H9 (cell line): ENCODE measurements around the gene ING5. TPM values are rescaled to one million over a fixed set of nuclear protein-coding genes. Genes with fewer than 3 reads are reported as not detected.

ENCODE experiments used
- DNase-seq: peaks from one replicate; pipeline ENCODE4 v3.0.0-alpha.2; 2017
- H2AFZ ChIP-seq: one replicate; pipeline ENCODE4 v1.6.1; 2013; ENCODE audit warnings: mild to moderate bottlenecking, low read length, control low read depth, moderate library complexity
- H2AK5ac ChIP-seq: 2 replicates; pipeline ENCODE4 v1.6.1; 2013; ENCODE audit warnings: low read length, control low read depth, mixed read lengths; ENCODE audit not compliant: insufficient read length
- H2BK120ac ChIP-seq: one replicate; pipeline ENCODE4 v1.6.1; 2013; ENCODE audit warnings: low read depth, mild to moderate bottlenecking, low read length, control low read depth, inconsistent platforms; ENCODE audit not compliant: poor library complexity, severe bottlenecking
- H2BK12ac ChIP-seq: 2 replicates; pipeline ENCODE4 v1.6.1; 2013; ENCODE audit warnings: low read length, control low read depth, mixed read lengths, low read depth; ENCODE audit not compliant: insufficient read length
- H2BK15ac ChIP-seq: 2 replicates; pipeline ENCODE4 v1.6.1; 2013; ENCODE audit warnings: low read depth, low read length, control low read depth
- H2BK20ac ChIP-seq: one replicate; pipeline ENCODE4 v1.6.1; 2013; ENCODE audit warnings: low read depth, mild to moderate bottlenecking, low read length, control low read depth, inconsistent platforms; ENCODE audit not compliant: poor library complexity, severe bottlenecking
- H2BK5ac ChIP-seq: 2 replicates; pipeline ENCODE4 v1.6.1; 2013; ENCODE audit warnings: low read length, control low read depth, mixed read lengths; ENCODE audit not compliant: insufficient read length
- H3K14ac ChIP-seq: 2 replicates; pipeline ENCODE4 v1.6.1; 2013; ENCODE audit warnings: low read length, control low read depth; ENCODE audit not compliant: insufficient read depth
- H3K18ac ChIP-seq: 2 replicates; pipeline ENCODE4 v1.6.1; 2013; ENCODE audit warnings: low read depth, mild to moderate bottlenecking, mixed read lengths, low read length, control low read depth; ENCODE audit not compliant: insufficient read length
- H3K23ac ChIP-seq: 2 replicates; pipeline ENCODE4 v1.6.1; 2013; ENCODE audit warnings: low read length, control low read depth, mixed read lengths, low read depth; ENCODE audit not compliant: insufficient read length
- H3K23me2 ChIP-seq: 2 replicates; pipeline ENCODE4 v1.6.1; 2013; ENCODE audit warnings: low read depth, mild to moderate bottlenecking, mixed read lengths, low read length, control low read depth; ENCODE audit not compliant: insufficient read length, poor library complexity, severe bottlenecking
- H3K27ac ChIP-seq: 2 replicates; pipeline ENCODE4 v1.5.1; 2013; ENCODE audit warnings: low read length, control low read depth, mixed read lengths, low read depth; ENCODE audit not compliant: insufficient read length
- H3K27me3 ChIP-seq: 2 replicates; pipeline ENCODE4 v1.6.1; 2013; ENCODE audit warnings: low read length, control low read depth, inconsistent platforms; ENCODE audit not compliant: insufficient read depth
- H3K4ac ChIP-seq: 2 replicates; pipeline ENCODE4 v1.6.1; 2013; ENCODE audit warnings: low read depth, mild to moderate bottlenecking, control low read depth, inconsistent platforms, low read length, moderate library complexity
- H3K4me1 ChIP-seq: 2 replicates; pipeline ENCODE4 v1.6.1; 2013; ENCODE audit warnings: low read length, control low read depth, inconsistent platforms; ENCODE audit not compliant: insufficient read depth
- H3K4me2 ChIP-seq: 2 replicates; pipeline ENCODE4 v1.6.1; 2013; ENCODE audit warnings: low read length, control low read depth, mixed read lengths; ENCODE audit not compliant: insufficient read length, insufficient read depth
- H3K56ac ChIP-seq: 2 replicates; pipeline ENCODE4 v1.6.1; 2013; ENCODE audit warnings: low read depth, mild to moderate bottlenecking, mixed read lengths, low read length, control low read depth; ENCODE audit not compliant: insufficient read length
- H3K79me1 ChIP-seq: 2 replicates; pipeline ENCODE4 v1.6.1; 2013; ENCODE audit warnings: low read depth, mild to moderate bottlenecking, moderate library complexity, low read length, control low read depth, inconsistent platforms; ENCODE audit not compliant: insufficient read depth, poor library complexity, severe bottlenecking
- H3K79me2 ChIP-seq: 2 replicates; pipeline ENCODE4 v1.6.1; 2013; ENCODE audit warnings: low read length, control low read depth, inconsistent platforms; ENCODE audit not compliant: insufficient read depth
- H3K9ac ChIP-seq: 2 replicates; pipeline ENCODE4 v1.6.1; 2013; ENCODE audit warnings: low read length, control low read depth, mixed read lengths; ENCODE audit not compliant: insufficient read length; ENCODE audit errors: extremely low read depth
- H3K9me3 ChIP-seq: one replicate; pipeline ENCODE4 v1.6.1; 2013; ENCODE audit warnings: low read depth, low read length, inconsistent platforms; ENCODE audit not compliant: control insufficient read depth
- H3T11ph ChIP-seq: one replicate; pipeline ENCODE4 v1.6.1; 2013; ENCODE audit warnings: mild to moderate bottlenecking, low read length, control low read depth, inconsistent platforms
- H4K20me1 ChIP-seq: one replicate; pipeline ENCODE4 v1.6.1; 2013; ENCODE audit not compliant: control insufficient read depth, insufficient read length, insufficient read depth
- H4K5ac ChIP-seq: 2 replicates; pipeline ENCODE4 v1.6.1; 2013; ENCODE audit warnings: low read depth, mild to moderate bottlenecking, mixed read lengths, low read length, control low read depth; ENCODE audit not compliant: insufficient read length
- H4K8ac ChIP-seq: replicated peaks from 2 replicates; pipeline ENCODE4 v1.6.1; 2013; ENCODE audit warnings: low read length, control low read depth, mixed read lengths, low read depth; ENCODE audit not compliant: insufficient read length
- H4K91ac ChIP-seq: 2 replicates; pipeline ENCODE4 v1.6.1; 2013; ENCODE audit warnings: low read depth, mild to moderate bottlenecking, moderate library complexity, mixed read lengths, low read length, control low read depth; ENCODE audit not compliant: insufficient read length
- H3K27ac Mint-ChIP-seq, 3 experiments: 2 replicates in 2 of 3; 3 replicates in 1 of 3; pipeline ENCODE4 v1.8.0; 2020 to 2021; ENCODE audit warnings: mixed read lengths in 3 of 3, mild to moderate bottlenecking in 1 of 3, moderate library complexity in 1 of 3
- H3K27me3 Mint-ChIP-seq: 2 replicates; pipeline ENCODE4 v1.8.0; 2021; ENCODE audit warnings: low read depth, mild to moderate bottlenecking, moderate library complexity, mixed read lengths
- H3K36me3 Mint-ChIP-seq, 3 experiments: 2 replicates in 2 of 3; 3 replicates in 1 of 3; pipeline ENCODE4 v1.8.0; 2020 to 2021; ENCODE audit warnings: low read depth in 3 of 3, mixed read lengths in 3 of 3; ENCODE audit not compliant: insufficient read depth in 1 of 3
- H3K4me1 Mint-ChIP-seq, 2 experiments: 2 replicates each; pipeline ENCODE4 v1.8.0; 2020; ENCODE audit warnings: mixed read lengths in 2 of 2
- H3K4me3 Mint-ChIP-seq, 2 experiments: 2 replicates in 1 of 2; 3 replicates in 1 of 2; pipeline ENCODE4 v1.8.0; 2020 to 2021; ENCODE audit warnings: mild to moderate bottlenecking in 2 of 2, mixed read lengths in 2 of 2, moderate library complexity in 1 of 2
- H3K9me3 Mint-ChIP-seq, 2 experiments: 2 replicates in 1 of 2; 3 replicates in 1 of 2; pipeline ENCODE4 v1.8.0; 2020; ENCODE audit warnings: mild to moderate bottlenecking in 2 of 2, mixed read lengths in 2 of 2, moderate library complexity in 1 of 2
- WGBS: extraction: QIAGEN DNeasy Blood & Tissue Kit; methylation state at CpG from one replicate; pipeline ENCODE4 v1.1.7; 2013; ENCODE audit warnings: missing lambda C conversion rate, low lambda C conversion rate, mixed read lengths; ENCODE audit not compliant: insufficient read length; ENCODE audit errors: extremely low coverage; 5-methylcytosine and 5-hydroxymethylcytosine counted together
- total RNA-seq: library from RNA; stranded (reverse); gene quantifications from 2 replicates; pipeline ENCODE4 v1.2.1, GENCODE V29; 2021
- TF ChIP-seq, protein P1 (sequence below): fragments of 200-600 bp; sonication (generic); conservative IDR thresholded peaks from 3 replicates; pipeline ENCODE4 v1.8.0; 2021; ENCODE audit warnings: antibody characterized with exemption, mild to moderate bottlenecking

The ING5 gene
- total RNA-seq, 1 experiment from 2014 or later: 66.0 TPM

DNA sequence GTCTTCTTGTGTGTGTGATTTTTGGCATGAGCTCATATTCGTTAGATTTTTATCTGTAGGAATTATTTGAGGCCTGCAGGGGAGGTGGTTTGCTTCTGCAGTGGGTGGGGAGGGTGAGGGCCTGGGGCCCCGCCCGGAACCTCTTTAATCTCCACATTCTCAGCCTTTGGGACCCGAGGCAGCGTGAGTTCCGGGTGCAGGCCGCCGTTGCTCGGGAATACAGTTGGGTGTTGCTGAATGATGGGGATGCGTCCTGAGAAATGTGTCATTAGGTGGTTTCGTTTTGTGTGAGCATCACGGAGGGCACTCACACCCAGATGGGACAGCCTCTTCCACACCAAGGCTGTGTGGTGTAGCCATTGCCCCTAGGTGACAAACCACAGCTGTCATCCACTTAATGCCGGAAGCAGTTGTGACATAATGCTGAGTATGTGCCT is 61.1 kb downstream of the ING5 start:
- no peak overlapping the region for H3K27ac ChIP-seq
- no peak overlapping the region for H2BK12ac ChIP-seq
- H4K91ac ChIP-seq: no peak overlapping the region
- no peak overlapping the region for H3T11ph ChIP-seq
- no peak overlapping the region for H2BK15ac ChIP-seq
- no CpG with 5 or more reads among the region's 13 CpGs for WGBS
- peak; percentile 14 for DNase-seq
- H2BK120ac ChIP-seq: no peak overlapping the region
- no peaks in the 10 kb centered on the region; the same call in 1 of the 2 replicates for H3K27me3 Mint-ChIP-seq
- no peak overlapping the region for H3K4me2 ChIP-seq
- H3K23ac ChIP-seq: no peak overlapping the region
- no peak overlapping the region for H3K9ac ChIP-seq
- peaks cover 15 to 18% (median 15%) of the 10 kb centered on the region in 3 experiments for H3K36me3 Mint-ChIP-seq
- TF ChIP-seq, protein P1, sequence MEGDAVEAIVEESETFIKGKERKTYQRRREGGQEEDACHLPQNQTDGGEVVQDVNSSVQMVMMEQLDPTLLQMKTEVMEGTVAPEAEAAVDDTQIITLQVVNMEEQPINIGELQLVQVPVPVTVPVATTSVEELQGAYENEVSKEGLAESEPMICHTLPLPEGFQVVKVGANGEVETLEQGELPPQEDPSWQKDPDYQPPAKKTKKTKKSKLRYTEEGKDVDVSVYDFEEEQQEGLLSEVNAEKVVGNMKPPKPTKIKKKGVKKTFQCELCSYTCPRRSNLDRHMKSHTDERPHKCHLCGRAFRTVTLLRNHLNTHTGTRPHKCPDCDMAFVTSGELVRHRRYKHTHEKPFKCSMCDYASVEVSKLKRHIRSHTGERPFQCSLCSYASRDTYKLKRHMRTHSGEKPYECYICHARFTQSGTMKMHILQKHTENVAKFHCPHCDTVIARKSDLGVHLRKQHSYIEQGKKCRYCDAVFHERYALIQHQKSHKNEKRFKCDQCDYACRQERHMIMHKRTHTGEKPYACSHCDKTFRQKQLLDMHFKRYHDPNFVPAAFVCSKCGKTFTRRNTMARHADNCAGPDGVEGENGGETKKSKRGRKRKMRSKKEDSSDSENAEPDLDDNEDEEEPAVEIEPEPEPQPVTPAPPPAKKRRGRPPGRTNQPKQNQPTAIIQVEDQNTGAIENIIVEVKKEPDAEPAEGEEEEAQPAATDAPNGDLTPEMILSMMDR: no peak
- no peaks in the 10 kb centered on the region for H4K20me1 ChIP-seq
- H2BK5ac ChIP-seq: no peak overlapping the region
- peak overlapping the region in 1 of 3 experiments; percentile 88; a peak in 1 of 7 replicates for H3K27ac Mint-ChIP-seq
- H3K23me2 ChIP-seq: no peaks in the 10 kb centered on the region
- no peak overlapping the region for H2BK20ac ChIP-seq
- H3K4ac ChIP-seq: no peak overlapping the region
- no peaks in the 10 kb centered on the region for H3K4me1 ChIP-seq
- no peaks in the 10 kb centered on the region for H3K79me1 ChIP-seq
- H3K9me3 Mint-ChIP-seq: peaks cover 11 to 14% of the 10 kb centered on the region in 2 experiments
- H4K8ac ChIP-seq: no peak overlapping the region
- H3K79me2 ChIP-seq: no peaks in the 10 kb centered on the region
- no peak overlapping the region for H3K14ac ChIP-seq
- no peak overlapping the region for H4K5ac ChIP-seq
- H3K4me3 Mint-ChIP-seq: no peak overlapping the region
- H3K27me3 ChIP-seq: no peaks in the 10 kb centered on the region
- H2AK5ac ChIP-seq: no peak overlapping the region
- no peaks in the 10 kb centered on the region for H3K9me3 ChIP-seq
- no peak overlapping the region for H2AFZ ChIP-seq
- H3K56ac ChIP-seq: no peak overlapping the region
- H3K18ac ChIP-seq: no peak overlapping the region
- H3K4me1 Mint-ChIP-seq: peaks cover 4 to 16% of the 10 kb centered on the region in 2 experiments
